Karpas-422 (cell line): ENCODE results near the gene CD86. TPM values are rescaled to one million over a fixed set of nuclear protein-coding genes. Genes with fewer than 3 reads are reported as not detected.

Source experiments
- DNase-seq: peaks from one replicate; pipeline ENCODE4 v3.0.0-alpha.2; 2015
- H2AFZ ChIP-seq: fragments of 200-600 bp; sonication (generic); 2 replicates; pipeline ENCODE4 v1.6.1; 2014; ENCODE audit warnings: antibody characterized with exemption, low read length, mixed read lengths
- H3K27ac ChIP-seq: fragments of 200-600 bp; sonication (generic); 2 replicates; pipeline ENCODE4 v1.5.1; 2014; ENCODE audit warnings: mild to moderate bottlenecking, low read length, moderate library complexity
- H3K27me3 ChIP-seq: fragments of 200-600 bp; sonication (generic); 2 replicates; pipeline ENCODE4 v1.6.1; 2014; ENCODE audit warnings: low read length, mixed read lengths
- H3K36me3 ChIP-seq: fragments of 200-600 bp; sonication (generic); 2 replicates; pipeline ENCODE4 v1.6.1; 2014; ENCODE audit warnings: low read length, mixed read lengths; ENCODE audit not compliant: insufficient read depth
- H3K4me1 ChIP-seq: fragments of 200-600 bp; sonication (generic); 2 replicates; pipeline ENCODE4 v1.6.1; 2014; ENCODE audit warnings: mild to moderate bottlenecking, low read length, mixed read lengths
- H3K4me2 ChIP-seq: fragments of 200-600 bp; sonication (generic); 2 replicates; pipeline ENCODE4 v1.6.1; 2014; ENCODE audit warnings: low read length, low read depth, mild to moderate bottlenecking; ENCODE audit not compliant: poor library complexity, severe bottlenecking
- H3K4me3 ChIP-seq: fragments of 200-600 bp; sonication (generic); 2 replicates; pipeline ENCODE4 v1.5.1; 2014; ENCODE audit warnings: mild to moderate bottlenecking, antibody characterized with exemption, low read length, mixed read lengths
- H3K79me2 ChIP-seq: fragments of 200-600 bp; sonication (generic); 2 replicates; pipeline ENCODE4 v1.6.1; 2014; ENCODE audit warnings: mild to moderate bottlenecking, low read length, mixed read lengths
- H3K9ac ChIP-seq: fragments of 200-600 bp; sonication (generic); 2 replicates; pipeline ENCODE4 v1.6.0; 2014; ENCODE audit warnings: low read length
- H3K9me2 ChIP-seq: fragments of 200-600 bp; sonication (generic), shearing (Covaris generic); replicated peaks from 2 replicates; pipeline ENCODE4 v1.6.0; 2014; ENCODE audit warnings: mild to moderate bottlenecking, low read length, moderate library complexity; ENCODE audit not compliant: insufficient read depth
- H3K9me3 ChIP-seq: fragments of 300-700, 200-600 bp; sonication (generic); 2 replicates; pipeline ENCODE4 v1.6.1; 2014; ENCODE audit warnings: low read length, mixed read lengths
- H4K20me1 ChIP-seq: fragments of 200-600 bp; sonication (generic); 2 replicates; pipeline ENCODE4 v1.6.1; 2014; ENCODE audit warnings: mild to moderate bottlenecking, antibody characterized with exemption, low read length, low read depth; ENCODE audit not compliant: insufficient read depth
- total RNA-seq: library from RNA; depleted of rRNA; stranded (reverse); fragments of >200 nt; shearing (Covaris generic); gene quantifications from 2 replicates; pipeline ENCODE4 v1.2.3, GENCODE V29; 2014; ENCODE audit warnings: low replicate concordance

The CD86 gene
- total RNA-seq, 1 experiment from 2014 or later = 24.4 TPM

DNA sequence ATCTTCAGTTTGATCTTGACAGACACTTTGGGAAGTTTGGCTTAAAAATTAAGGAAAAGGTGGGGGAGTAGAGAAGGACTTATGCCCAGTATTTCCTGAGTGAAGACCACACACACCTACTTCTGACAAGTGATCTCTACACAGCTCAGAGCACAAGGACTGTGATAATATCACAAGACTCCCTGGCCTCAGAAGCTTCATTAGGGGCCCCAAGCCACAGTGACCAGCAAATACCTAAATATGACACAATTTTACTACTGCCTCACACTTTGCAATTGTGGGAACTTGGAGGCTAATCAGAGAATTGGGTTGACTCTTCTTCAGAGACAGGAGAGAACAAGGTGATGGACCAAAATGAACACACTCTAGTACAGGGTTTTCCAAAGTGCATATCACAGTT, 35.7 kb upstream of the CD86 start:
- DNase-seq = no peak
- no peak overlapping the region for H3K9ac ChIP-seq
- H3K36me3 ChIP-seq = no peaks in the 10 kb centered on the region
- no peak overlapping the region for H3K4me2 ChIP-seq
- no peaks in the 10 kb centered on the region for H3K9me2 ChIP-seq
- no peaks in the 10 kb centered on the region for H3K79me2 ChIP-seq
- H3K9me3 ChIP-seq = no peaks in the 10 kb centered on the region
- no peak overlapping the region for H3K4me3 ChIP-seq
- no peaks in the 10 kb centered on the region for H4K20me1 ChIP-seq
- no peaks in the 10 kb centered on the region; the same call in 1 of the 2 replicates for H3K27me3 ChIP-seq
- H3K27ac ChIP-seq = no peak overlapping the region
- H2AFZ ChIP-seq = no peak overlapping the region
- H3K4me1 ChIP-seq = peaks cover 50% of the 10 kb centered on the region

DNA sequence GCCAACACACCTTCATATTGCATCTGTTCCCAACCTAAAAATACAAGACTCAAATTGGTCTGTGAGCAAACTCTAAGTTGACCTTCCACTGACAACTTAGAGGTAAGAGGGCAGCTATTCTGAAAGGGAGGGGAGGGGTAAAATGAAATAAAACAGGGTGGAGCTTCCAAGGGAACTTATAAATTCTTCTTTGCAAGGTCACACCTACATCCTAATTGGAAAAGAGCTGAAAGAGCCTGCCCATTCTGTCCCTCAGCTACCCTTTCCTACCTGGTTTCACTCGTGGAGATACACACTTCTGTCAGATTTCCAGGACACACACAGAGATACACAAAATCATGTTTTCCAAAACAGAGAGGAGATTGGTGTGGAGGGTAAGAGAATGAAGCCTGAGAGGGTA, 34.1 kb upstream of the CD86 start:
- Histone ChIP-seq H3K9me2 (no peaks in the 10 kb centered on the region), H3K9ac (no peak overlapping the region), H3K4me1 (peaks cover 60% of the 10 kb centered on the region)

DNA sequence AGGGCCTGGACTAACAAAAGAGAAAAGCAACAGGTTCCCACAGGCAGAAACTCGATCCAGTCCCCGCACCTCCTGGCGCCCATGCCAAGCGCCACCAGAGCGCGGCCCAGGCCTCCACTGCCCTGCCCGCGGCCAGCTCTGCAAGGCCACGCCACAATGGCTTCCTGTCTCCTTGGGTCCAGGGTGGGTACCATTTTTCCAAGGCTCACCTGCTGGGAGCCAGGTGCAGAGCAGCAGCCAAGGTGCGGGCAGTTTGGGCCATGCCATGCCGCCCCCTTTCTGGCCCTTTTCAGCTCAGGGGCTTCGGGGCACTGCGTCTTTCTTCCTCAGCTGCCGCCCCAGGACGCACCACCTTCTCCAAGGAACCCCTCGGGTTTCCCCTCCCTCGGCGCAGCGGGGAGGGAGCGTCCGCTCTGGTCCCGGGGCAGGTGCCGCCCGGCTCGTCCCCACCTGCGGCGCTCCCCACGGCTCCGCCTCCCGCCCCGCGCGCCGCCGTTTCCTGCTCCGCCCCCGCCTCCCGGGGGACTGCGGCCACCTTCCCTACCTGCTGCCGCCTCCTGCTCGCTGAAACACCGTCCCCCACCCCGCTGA, 33.3 kb upstream of the CD86 start, which contains the start of gene ILDR1:
Gene ILDR1, minus strand, starts transcription at position 437 of the 591 bp plus-strand sequence. Its CDS starts 170 bp downstream, at position 267.
- H3K27me3 ChIP-seq = no peaks in the 10 kb centered on the region
- H3K9me2 ChIP-seq = no peaks in the 10 kb centered on the region
- no peaks in the 10 kb centered on the region for H3K79me2 ChIP-seq
- no peaks in the 10 kb centered on the region for H3K9me3 ChIP-seq
- peak; percentile 69 for DNase-seq
- peaks cover 60% of the 10 kb centered on the region for H3K4me1 ChIP-seq
- H3K9ac ChIP-seq = peak within 1 kb of the TSS; percentile 43
- H3K27ac ChIP-seq = no peak within 1 kb of the TSS
- no peak within 1 kb of the TSS for H2AFZ ChIP-seq
- H3K4me3 ChIP-seq = peak within 1 kb of the TSS; percentile 62
- no peaks in the 10 kb centered on the region for H3K36me3 ChIP-seq
- H4K20me1 ChIP-seq = no peaks in the 10 kb centered on the region
- peak within 1 kb of the TSS; percentile 73 for H3K4me2 ChIP-seq

More for the DNA sequence above, 34.1 kb upstream of the CD86 start:
- H3K4me2 ChIP-seq = peak overlapping the region; percentile 15
- no peaks in the 10 kb centered on the region for H4K20me1 ChIP-seq
- no peaks in the 10 kb centered on the region for H3K27me3 ChIP-seq
- no peak overlapping the region for H3K27ac ChIP-seq
- DNase-seq = no peak
- H3K36me3 ChIP-seq = no peaks in the 10 kb centered on the region
- no peak overlapping the region for H3K4me3 ChIP-seq
- H2AFZ ChIP-seq = no peak overlapping the region
- no peaks in the 10 kb centered on the region for H3K9me3 ChIP-seq
- no peaks in the 10 kb centered on the region for H3K79me2 ChIP-seq

DNA sequence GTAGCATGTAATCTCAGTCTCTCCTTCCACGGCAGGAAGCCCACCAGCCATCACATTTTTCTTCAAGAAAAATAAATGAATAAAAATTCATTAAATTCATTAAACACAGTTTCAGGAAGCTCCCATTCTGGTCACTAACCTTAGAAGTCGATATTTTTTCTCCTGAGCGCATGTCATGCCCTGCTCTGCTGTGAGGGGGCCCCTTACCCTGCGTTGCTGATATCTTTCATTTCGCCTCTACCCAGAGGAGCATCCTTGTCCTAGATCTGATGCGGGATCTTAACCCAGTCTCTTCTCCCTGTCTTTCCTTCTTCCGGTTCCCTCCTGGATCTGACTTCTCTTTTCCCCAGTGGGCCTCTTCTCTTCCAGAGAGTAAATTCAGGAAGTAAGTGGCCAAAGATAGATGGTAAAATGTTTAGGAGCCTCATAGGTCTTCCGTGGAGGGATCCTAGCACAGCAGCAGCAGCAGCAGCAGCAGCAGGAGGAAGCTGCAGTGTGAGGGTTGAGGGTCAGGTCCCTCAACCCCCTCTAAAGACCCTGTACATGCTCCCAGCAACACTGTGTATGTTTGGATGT, 31.7 kb upstream of the CD86 start:
- Histone ChIP-seq H3K9ac (peak overlapping the region; percentile 41), H3K36me3 (no peaks in the 10 kb centered on the region), H4K20me1 (no peaks in the 10 kb centered on the region), H3K9me3 (no peaks in the 10 kb centered on the region), H3K27me3 (no peaks in the 10 kb centered on the region), H3K79me2 (no peaks in the 10 kb centered on the region), H3K27ac (no peak overlapping the region), H3K4me2 (peak overlapping the region; percentile 53), H3K9me2 (no peaks in the 10 kb centered on the region), H3K4me3 (no peak overlapping the region; the same call in 1 of the 2 replicates), H2AFZ (peak overlapping the region; percentile 95), H3K4me1 (peaks cover 60% of the 10 kb centered on the region)
- DNase-seq = peak; percentile 53

DNA sequence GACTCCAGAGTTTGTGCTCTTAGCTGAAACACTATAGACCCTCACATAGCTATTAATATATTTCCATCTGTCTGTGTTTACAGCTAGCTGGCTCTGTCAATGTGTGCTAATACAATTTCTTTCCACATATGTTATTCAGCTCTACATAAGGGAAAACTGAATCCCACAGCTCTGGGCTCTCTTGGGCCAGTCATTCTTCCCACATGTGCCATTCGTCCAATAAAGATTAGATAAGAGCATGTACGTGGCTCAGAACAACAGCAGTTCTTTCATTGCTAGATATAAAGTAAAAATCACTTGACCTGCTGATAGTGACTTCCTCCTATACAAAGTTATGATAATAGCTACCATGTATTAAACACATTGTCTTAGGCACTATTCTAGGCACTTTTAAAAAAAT, 30.4 kb upstream of the CD86 start:
- no peaks in the 10 kb centered on the region for H3K9me2 ChIP-seq
- no peak overlapping the region for H3K4me3 ChIP-seq
- no peak overlapping the region for H3K27ac ChIP-seq
- DNase-seq = no peak
- peaks cover 57% of the 10 kb centered on the region for H3K4me1 ChIP-seq
- no peak overlapping the region for H3K9ac ChIP-seq
- H3K9me3 ChIP-seq = no peaks in the 10 kb centered on the region
- H3K4me2 ChIP-seq = peak overlapping the region; percentile 36
- no peaks in the 10 kb centered on the region for H4K20me1 ChIP-seq
- H3K27me3 ChIP-seq = no peaks in the 10 kb centered on the region
- H3K36me3 ChIP-seq = no peaks in the 10 kb centered on the region
- H3K79me2 ChIP-seq = no peaks in the 10 kb centered on the region
- H2AFZ ChIP-seq = no peak overlapping the region

DNA sequence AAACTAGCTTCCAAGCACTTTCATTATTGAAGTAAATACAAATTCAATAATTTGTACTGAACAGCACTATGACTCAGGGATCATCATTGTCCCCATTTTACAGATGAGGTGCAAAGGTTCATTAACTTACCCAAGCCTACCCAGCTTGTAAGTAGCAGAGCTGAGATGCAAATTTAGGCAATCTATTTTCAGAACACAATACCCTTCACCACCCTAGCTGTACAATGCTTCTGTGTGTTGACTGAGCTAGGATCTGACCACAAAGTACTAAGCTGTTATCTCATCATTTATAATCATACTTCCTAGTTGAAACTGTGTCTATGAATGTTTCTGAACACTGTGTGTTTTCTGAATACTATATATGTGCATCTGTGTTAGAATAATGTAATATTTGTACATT, 29.9 kb upstream of the CD86 start:
- DNase-seq = peak; percentile 41
- Histone ChIP-seq H3K4me1 (peaks cover 52% of the 10 kb centered on the region), H3K27me3 (no peaks in the 10 kb centered on the region), H3K9me2 (no peaks in the 10 kb centered on the region), H3K4me3 (no peak overlapping the region), H4K20me1 (no peaks in the 10 kb centered on the region), H3K9ac (no peak overlapping the region), H3K9me3 (no peaks in the 10 kb centered on the region), H3K4me2 (peak overlapping the region; percentile 36), H3K36me3 (no peaks in the 10 kb centered on the region), H3K27ac (no peak overlapping the region), H3K79me2 (no peaks in the 10 kb centered on the region), H2AFZ (no peak overlapping the region)

DNA sequence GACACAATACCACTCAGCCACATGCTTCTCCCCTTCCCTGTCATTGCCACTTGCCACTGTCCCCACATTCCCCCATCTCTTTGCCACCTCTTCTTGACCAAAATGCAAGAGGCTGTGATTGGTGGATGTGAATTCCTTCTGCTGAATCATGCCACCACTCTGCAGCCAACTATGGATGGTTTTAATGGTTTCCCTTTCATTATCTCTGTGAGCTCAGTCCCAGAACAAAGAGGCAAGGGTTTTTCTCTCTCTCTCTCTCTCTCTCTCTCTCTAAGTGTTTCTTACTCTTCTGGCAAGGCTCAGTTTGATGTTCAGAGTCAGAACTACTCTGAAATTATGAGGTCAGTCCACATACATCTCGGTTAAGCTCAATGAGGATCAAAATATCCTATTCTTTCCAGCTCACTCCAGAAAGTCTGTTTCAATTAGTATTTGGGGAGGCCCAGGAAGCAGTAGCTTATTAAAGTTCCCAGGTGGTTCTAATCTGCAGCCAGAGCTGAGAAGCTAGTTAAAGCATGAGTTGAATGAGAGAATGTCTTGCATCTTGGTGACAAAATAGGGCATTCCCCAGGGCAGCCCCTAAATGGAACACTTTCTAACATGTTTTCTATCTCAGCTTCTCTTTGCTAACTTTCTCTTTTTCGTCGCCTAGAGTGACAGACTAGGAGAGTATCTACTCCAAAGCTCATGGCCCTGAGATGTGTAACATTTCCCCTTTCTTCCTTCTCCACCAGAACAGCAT, 24.6 kb upstream of the CD86 start:
- Histone ChIP-seq H3K9me2 (no peaks in the 10 kb centered on the region), H4K20me1 (no peaks in the 10 kb centered on the region), H3K36me3 (no peaks in the 10 kb centered on the region), H3K4me2 (no peak overlapping the region), H3K27me3 (no peaks in the 10 kb centered on the region), H3K4me3 (no peak overlapping the region), H3K27ac (no peak overlapping the region), H2AFZ (peak overlapping the region; percentile 60), H3K9ac (no peak overlapping the region), H3K4me1 (peaks cover 15% of the 10 kb centered on the region), H3K9me3 (no peaks in the 10 kb centered on the region), H3K79me2 (no peaks in the 10 kb centered on the region)
- peak; percentile 43 for DNase-seq

DNA sequence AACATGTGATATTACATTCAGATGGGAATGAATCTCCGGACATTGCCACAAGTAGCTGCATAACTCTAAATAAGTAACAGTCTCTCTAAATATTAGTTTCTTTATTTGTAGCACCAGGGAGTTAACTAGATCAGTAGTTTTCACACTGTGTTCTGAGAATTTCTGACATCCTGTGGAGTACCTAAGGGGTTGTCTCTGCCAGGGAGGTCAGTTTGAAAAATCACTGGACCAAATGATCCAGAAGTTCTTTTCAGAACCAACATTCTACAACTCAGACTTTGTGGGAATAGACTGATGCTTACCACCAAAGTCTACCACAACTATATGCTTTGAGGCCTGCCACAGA, 24.1 kb upstream of the CD86 start:
- Histone ChIP-seq H3K4me2 (no peak overlapping the region), H3K4me1 (peaks cover 11% of the 10 kb centered on the region), H3K9ac (no peak overlapping the region), H3K36me3 (no peaks in the 10 kb centered on the region), H4K20me1 (no peaks in the 10 kb centered on the region), H3K27ac (no peak overlapping the region), H2AFZ (peak overlapping the region; percentile 60), H3K9me3 (no peaks in the 10 kb centered on the region), H3K27me3 (no peaks in the 10 kb centered on the region), H3K4me3 (no peak overlapping the region), H3K9me2 (no peaks in the 10 kb centered on the region), H3K79me2 (no peaks in the 10 kb centered on the region)
- peak; percentile 33 for DNase-seq
